ENCODE results near the gene MRPL43. TPM values are rescaled to one million over a fixed set of nuclear protein-coding genes. Genes with fewer than 3 reads are reported as not detected.

MRPL43 gene
- total and polyA plus RNA-seq, 12 donors, result 43.8 to 123 (median 55.5) TPM

DNA sequence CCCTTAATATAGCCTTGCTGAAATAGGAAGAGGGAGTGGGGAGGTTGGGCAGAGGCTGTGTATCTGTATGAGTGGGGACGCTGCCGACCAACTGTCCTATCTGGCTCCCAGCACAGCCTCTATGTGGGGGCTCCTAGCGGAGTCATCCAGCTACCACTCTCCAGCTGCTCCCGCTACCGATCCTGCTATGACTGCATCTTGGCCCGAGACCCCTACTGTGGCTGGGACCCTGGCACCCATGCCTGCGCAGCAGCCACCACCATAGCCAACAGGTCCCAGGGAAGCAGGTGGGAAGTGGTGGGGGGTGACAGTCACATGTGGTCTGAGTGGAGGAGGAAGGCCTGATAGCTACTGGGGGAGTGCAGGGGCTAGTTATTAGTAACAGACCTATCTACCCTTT lies 6.6 kb downstream of the MRPL43 start:
- Histone ChIP-seq H3K36me3 (peaks cover 0 to 85% (median 21%) of the 10 kb centered on the region in 9 donors), H3K9me3 (no peaks in the 10 kb centered on the region), H3K27ac (no peak overlapping the region), H3K4me3 (no peak overlapping the region), H3K27me3 (no peaks in the 10 kb centered on the region), H3K4me1 (peaks cover 0 to 4% (median 0%) of the 10 kb centered on the region in 9 donors)
- intact Hi-C loops (cut with DNase I), result no loop called here
- DNase-seq (no peak), ATAC-seq (no peak)
- TF ChIP-seq, protein P1, sequence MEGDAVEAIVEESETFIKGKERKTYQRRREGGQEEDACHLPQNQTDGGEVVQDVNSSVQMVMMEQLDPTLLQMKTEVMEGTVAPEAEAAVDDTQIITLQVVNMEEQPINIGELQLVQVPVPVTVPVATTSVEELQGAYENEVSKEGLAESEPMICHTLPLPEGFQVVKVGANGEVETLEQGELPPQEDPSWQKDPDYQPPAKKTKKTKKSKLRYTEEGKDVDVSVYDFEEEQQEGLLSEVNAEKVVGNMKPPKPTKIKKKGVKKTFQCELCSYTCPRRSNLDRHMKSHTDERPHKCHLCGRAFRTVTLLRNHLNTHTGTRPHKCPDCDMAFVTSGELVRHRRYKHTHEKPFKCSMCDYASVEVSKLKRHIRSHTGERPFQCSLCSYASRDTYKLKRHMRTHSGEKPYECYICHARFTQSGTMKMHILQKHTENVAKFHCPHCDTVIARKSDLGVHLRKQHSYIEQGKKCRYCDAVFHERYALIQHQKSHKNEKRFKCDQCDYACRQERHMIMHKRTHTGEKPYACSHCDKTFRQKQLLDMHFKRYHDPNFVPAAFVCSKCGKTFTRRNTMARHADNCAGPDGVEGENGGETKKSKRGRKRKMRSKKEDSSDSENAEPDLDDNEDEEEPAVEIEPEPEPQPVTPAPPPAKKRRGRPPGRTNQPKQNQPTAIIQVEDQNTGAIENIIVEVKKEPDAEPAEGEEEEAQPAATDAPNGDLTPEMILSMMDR (IDR thresholded peaks at IDR 0.05), result no peak
- 94 to 96% methylated on average over 7 of the region's 7 CpGs for WGBS, 2 donors

- Histone ChIP-seq H3K36me3 (peaks cover 0 to 81% (median 21%) of the 10 kb centered on the region in 9 donors), H3K27me3 (no peaks in the 10 kb centered on the region), H3K4me1 (no peaks in the 10 kb centered on the region), H3K27ac (no peak overlapping the region), H3K9me3 (no peaks in the 10 kb centered on the region), H3K4me3 (no peak overlapping the region)
- ATAC-seq, result no peak
- intact Hi-C loops (cut with DNase I), result no loop called here
- WGBS, 2 donors, result 91 to 92% methylated on average over 2 of the region's 2 CpGs
- TF ChIP-seq, protein P1 (IDR thresholded peaks at IDR 0.05), result no peak
- DNase-seq, result no peak
Observed at GRCh38 chr10:100980311-100980710, 7.0 kb downstream of the MRPL43 start.

- TF ChIP-seq, protein P1 (IDR thresholded peaks at IDR 0.05), result no peak
- Histone ChIP-seq H3K4me3 (no peak overlapping the region), H3K36me3 (peaks cover 0 to 76% (median 21%) of the 10 kb centered on the region in 9 donors), H3K27me3 (no peaks in the 10 kb centered on the region), H3K9me3 (no peaks in the 10 kb centered on the region), H3K27ac (no peak overlapping the region), H3K4me1 (no peaks in the 10 kb centered on the region)
- WGBS, 2 donors, result 92 to 96% methylated on average over 16 of the region's 16 CpGs
- DNase-seq, result no peak
- ATAC-seq, result peak in 1 of 8 donors; percentile 28
- intact Hi-C loops (cut with DNase I), result no loop called here
Observed at GRCh38 chr10:100979791-100980272, 7.5 kb downstream of the MRPL43 start.

- DNase-seq (no peak), ATAC-seq (no peak)
- TF ChIP-seq, protein P1 (IDR thresholded peaks at IDR 0.05), result no peak
- H3K36me3 ChIP-seq, result peaks cover 0 to 72% (median 21%) of the 10 kb centered on the region in 9 donors
- no peaks in the 10 kb centered on the region for H3K4me1 ChIP-seq
- H3K4me3 ChIP-seq, result no peak overlapping the region
- no peaks in the 10 kb centered on the region for H3K9me3 ChIP-seq
- H3K27ac ChIP-seq, result no peak overlapping the region
- no peaks in the 10 kb centered on the region for H3K27me3 ChIP-seq
- intact Hi-C loops (cut with DNase I), result no loop called here
- 81 to 85% methylated on average over 10 of the region's 10 CpGs for WGBS, 2 donors
Observed at GRCh38 chr10:100978901-100979195, 8.4 kb downstream of the MRPL43 start.

Data from heart right ventricle (tissue), 16 donors.